Mesothelial cell of epicardium (in vitro differentiated cells): ENCODE results near the gene TNPO1. TPM values are rescaled to one million over a fixed set of nuclear protein-coding genes. Genes with fewer than 3 reads are reported as not detected.
"Not testable (repeated sequence)": the region's sequence is repeated elsewhere in the genome, so short reads cannot be mapped to it uniquely, and the experiment has no call there.

Experiments
- DNase-seq, 2 experiments: peaks; one replicate each; pipeline ENCODE4 v3.0.0; 2021; ENCODE audit warnings: low spot score in 2 of 2; ENCODE audit not compliant: unreplicated experiment in 2 of 2
- H3K27ac Mint-ChIP-seq: 2 replicates; pipeline ENCODE4 v1.8.0; 2021; ENCODE audit warnings: mixed read lengths
- H3K27me3 Mint-ChIP-seq: 2 replicates; pipeline ENCODE4 v1.8.0; 2021; ENCODE audit warnings: low read depth, mixed read lengths
- H3K36me3 Mint-ChIP-seq: 2 replicates; pipeline ENCODE4 v1.8.0; 2021; ENCODE audit warnings: mixed read lengths
- H3K4me1 Mint-ChIP-seq: 2 replicates; pipeline ENCODE4 v1.8.0; 2021; ENCODE audit warnings: mixed read lengths
- H3K4me3 Mint-ChIP-seq: 2 replicates; pipeline ENCODE4 v1.8.0; 2021; ENCODE audit warnings: mild to moderate bottlenecking, moderate library complexity, mixed read lengths
- H3K9me3 Mint-ChIP-seq: 2 replicates; pipeline ENCODE4 v1.8.0; 2021; ENCODE audit warnings: mixed read lengths
- CTCF ChIP-seq: fragments of 200-600 bp; sonication (generic); IDR thresholded peaks from one replicate; pipeline ENCODE4 v1.5.0; 2021; ENCODE audit warnings: antibody characterized with exemption; ENCODE audit not compliant: unreplicated experiment
- total RNA-seq: library from RNA; stranded (reverse); gene quantifications from 3 replicates; pipeline ENCODE4 v1.2.1, GENCODE V29; 2021

Gene TNPO1
- total RNA-seq, 1 donor from 2014 or later, result 127 TPM

GRCh38 chr5:72796001-72796400 is 20.5 kb upstream of the TNPO1 start:
- Mint-ChIP-seq H3K27me3 (peaks cover 3% of the 10 kb centered on the region), H3K36me3 (no peaks in the 10 kb centered on the region), H3K27ac (no peak overlapping the region), H3K9me3 (no peaks in the 10 kb centered on the region), H3K4me3 (no peak overlapping the region), H3K4me1 (no peaks in the 10 kb centered on the region)
- no peak for DNase-seq
- TF ChIP-seq CTCF, result no peak

- H3K4me3 Mint-ChIP-seq, result no peak overlapping the region
- no peaks in the 10 kb centered on the region for H3K36me3 Mint-ChIP-seq
- no peaks in the 10 kb centered on the region for H3K4me1 Mint-ChIP-seq
- no peak overlapping the region for H3K27ac Mint-ChIP-seq
- no peak for DNase-seq
- H3K27me3 Mint-ChIP-seq, result peaks cover 3% of the 10 kb centered on the region
- peaks cover 3% of the 10 kb centered on the region for H3K9me3 Mint-ChIP-seq
- no peak for TF ChIP-seq CTCF
Observed at GRCh38 chr5:72799721-72800120, 16.7 kb upstream of the TNPO1 start.

GRCh38 chr5:72808637-72809036 is 7.8 kb upstream of the TNPO1 start:
- not testable (repeated sequence) for H3K36me3 Mint-ChIP-seq, H3K27ac Mint-ChIP-seq, DNase-seq, H3K4me1 Mint-ChIP-seq, H3K27me3 Mint-ChIP-seq, H3K4me3 Mint-ChIP-seq
- H3K9me3 Mint-ChIP-seq, result peaks cover 43% of the 10 kb centered on the region

- Mint-ChIP-seq H3K27me3 (no peaks in the 10 kb centered on the region), H3K4me1 (no peaks in the 10 kb centered on the region), H3K27ac (no peak overlapping the region), H3K9me3 (peaks cover 22% of the 10 kb centered on the region), H3K4me3 (no peak overlapping the region), H3K36me3 (peaks cover 9% of the 10 kb centered on the region)
- DNase-seq, result no peak
- no peak for TF ChIP-seq CTCF
Observed at GRCh38 chr5:72811849-72812248, 4.6 kb upstream of the TNPO1 start.

GRCh38 chr5:72812488-72812887 is 4.0 kb upstream of the TNPO1 start:
- peaks cover 17% of the 10 kb centered on the region for H3K9me3 Mint-ChIP-seq
- no peak for TF ChIP-seq CTCF
- H3K27ac Mint-ChIP-seq, result no peak overlapping the region
- no peak for DNase-seq
- no peak overlapping the region for H3K4me3 Mint-ChIP-seq
- peaks cover 9% of the 10 kb centered on the region for H3K36me3 Mint-ChIP-seq
- H3K27me3 Mint-ChIP-seq, result no peaks in the 10 kb centered on the region
- H3K4me1 Mint-ChIP-seq, result no peaks in the 10 kb centered on the region

GRCh38 chr5:72814104-72814503 is 2.4 kb upstream of the TNPO1 start:
- Mint-ChIP-seq H3K4me1 (peaks cover 15% of the 10 kb centered on the region), H3K36me3 (peaks cover 7% of the 10 kb centered on the region), H3K9me3 (peaks cover 14% of the 10 kb centered on the region), H3K27me3 (no peaks in the 10 kb centered on the region), H3K4me3 (no peak overlapping the region), H3K27ac (no peak overlapping the region)
- TF ChIP-seq CTCF, result no peak
- no peak for DNase-seq
